Stimulated activated CD4-positive, alpha-beta T cell treated with anti-CD3 and anti-CD28 coated beads, Interleukin-12 subunit alpha, Interleukin-12 subunit beta, amount 100 ng/mL, for 4 hours (primary cell): ENCODE data around the gene WDR17.
"Not testable (repeated sequence)": the region's sequence is repeated elsewhere in the genome, so short reads cannot be mapped to it uniquely, and the experiment has no call there.

Experiments
- DNase-seq: peaks from one replicate; pipeline ENCODE4 v3.0.0-alpha.2; 2020

WDR17 gene

GRCh38 chr4:176193938-176194337, 128.3 kb downstream of the WDR17 start:
- peak; percentile 22 for DNase-seq

GRCh38 chr4:176195184-176195978, 129.7 kb downstream of the WDR17 start, which contains the start of gene SPATA4:
Gene SPATA4 (minus strand): TSS chr4:176195585. CDS start chr4:176195562, 23 bp downstream.
- DNase-seq = peak; percentile 91

GRCh38 chr4:176198316-176198903, 132.8 kb downstream of the WDR17 start:
- DNase-seq = no peak

GRCh38 chr4:176205299-176205698, 139.7 kb downstream of the WDR17 start:
- no peak for DNase-seq

GRCh38 chr4:176207839-176208238, 142.2 kb downstream of the WDR17 start:
- DNase-seq = no peak

- no peak for DNase-seq
Measured at GRCh38 chr4:176209535-176209934, 143.9 kb downstream of the WDR17 start.

GRCh38 chr4:176210101-176210500, 144.5 kb downstream of the WDR17 start:
- DNase-seq = no peak

GRCh38 chr4:176210579-176211296, 145.1 kb downstream of the WDR17 start:
- no peak for DNase-seq

GRCh38 chr4:176212351-176212750, 146.7 kb downstream of the WDR17 start:
- DNase-seq = not testable (repeated sequence)

- no peak for DNase-seq
Measured at GRCh38 chr4:176217510-176217909, 151.9 kb downstream of the WDR17 start.

GRCh38 chr4:176222149-176222548, 156.5 kb downstream of the WDR17 start:
- DNase-seq = no peak

GRCh38 chr4:176223561-176223960, 157.9 kb downstream of the WDR17 start:
- DNase-seq = no peak

- DNase-seq = no peak
Measured at GRCh38 chr4:176226736-176227135, 161.1 kb downstream of the WDR17 start.

GRCh38 chr4:176229645-176230044, 164.0 kb downstream of the WDR17 start:
- DNase-seq = no peak
